A673 (cell line): ENCODE measurements around the gene DLK1.

ENCODE experiments used
- EZH2 ChIP-seq: fragments of 200-600 bp; sonication (generic); IDR thresholded peaks from 2 replicates; pipeline ENCODE4 v1.6.1; 2017; ENCODE audit warnings: borderline replicate concordance, low read depth, mild to moderate bottlenecking, mixed read lengths, antibody characterized with exemption, low read length; ENCODE audit not compliant: poor library complexity, severe bottlenecking
- TF ChIP-seq, protein P1 (sequence below): fragments of 300-800, 200-600 bp; sonication (generic); conservative IDR thresholded peaks from 2 replicates; pipeline ENCODE4 v1.5.1; 2017; ENCODE audit warnings: low read depth, mild to moderate bottlenecking, antibody characterized with exemption, low read length, moderate library complexity, mixed read lengths

- TF ChIP-seq, protein P1, sequence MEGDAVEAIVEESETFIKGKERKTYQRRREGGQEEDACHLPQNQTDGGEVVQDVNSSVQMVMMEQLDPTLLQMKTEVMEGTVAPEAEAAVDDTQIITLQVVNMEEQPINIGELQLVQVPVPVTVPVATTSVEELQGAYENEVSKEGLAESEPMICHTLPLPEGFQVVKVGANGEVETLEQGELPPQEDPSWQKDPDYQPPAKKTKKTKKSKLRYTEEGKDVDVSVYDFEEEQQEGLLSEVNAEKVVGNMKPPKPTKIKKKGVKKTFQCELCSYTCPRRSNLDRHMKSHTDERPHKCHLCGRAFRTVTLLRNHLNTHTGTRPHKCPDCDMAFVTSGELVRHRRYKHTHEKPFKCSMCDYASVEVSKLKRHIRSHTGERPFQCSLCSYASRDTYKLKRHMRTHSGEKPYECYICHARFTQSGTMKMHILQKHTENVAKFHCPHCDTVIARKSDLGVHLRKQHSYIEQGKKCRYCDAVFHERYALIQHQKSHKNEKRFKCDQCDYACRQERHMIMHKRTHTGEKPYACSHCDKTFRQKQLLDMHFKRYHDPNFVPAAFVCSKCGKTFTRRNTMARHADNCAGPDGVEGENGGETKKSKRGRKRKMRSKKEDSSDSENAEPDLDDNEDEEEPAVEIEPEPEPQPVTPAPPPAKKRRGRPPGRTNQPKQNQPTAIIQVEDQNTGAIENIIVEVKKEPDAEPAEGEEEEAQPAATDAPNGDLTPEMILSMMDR: no peak
- no peak for TF ChIP-seq EZH2
Observed at GRCh38 chr14:100696590-100696989, 30.1 kb upstream of the DLK1 start.
